DND-41 (cell line): Measurements from ENCODE around the gene CREB3L1.

Experiments used
- EZH2 ChIP-seq: IDR thresholded peaks from 3 replicates; pipeline ENCODE4 v1.6.1; 2012; ENCODE audit warnings: borderline replicate concordance, low read depth, mild to moderate bottlenecking, moderate library complexity, low read length, inconsistent platforms; ENCODE audit not compliant: severe bottlenecking
- TF ChIP-seq, protein P1 (sequence below): IDR thresholded peaks from 2 replicates; pipeline ENCODE4 v1.5.1; 2012; ENCODE audit warnings: borderline replicate concordance, low read length, moderate library complexity, mild to moderate bottlenecking; ENCODE audit not compliant: poor library complexity, severe bottlenecking; ENCODE audit errors: extremely low read depth

DNA sequence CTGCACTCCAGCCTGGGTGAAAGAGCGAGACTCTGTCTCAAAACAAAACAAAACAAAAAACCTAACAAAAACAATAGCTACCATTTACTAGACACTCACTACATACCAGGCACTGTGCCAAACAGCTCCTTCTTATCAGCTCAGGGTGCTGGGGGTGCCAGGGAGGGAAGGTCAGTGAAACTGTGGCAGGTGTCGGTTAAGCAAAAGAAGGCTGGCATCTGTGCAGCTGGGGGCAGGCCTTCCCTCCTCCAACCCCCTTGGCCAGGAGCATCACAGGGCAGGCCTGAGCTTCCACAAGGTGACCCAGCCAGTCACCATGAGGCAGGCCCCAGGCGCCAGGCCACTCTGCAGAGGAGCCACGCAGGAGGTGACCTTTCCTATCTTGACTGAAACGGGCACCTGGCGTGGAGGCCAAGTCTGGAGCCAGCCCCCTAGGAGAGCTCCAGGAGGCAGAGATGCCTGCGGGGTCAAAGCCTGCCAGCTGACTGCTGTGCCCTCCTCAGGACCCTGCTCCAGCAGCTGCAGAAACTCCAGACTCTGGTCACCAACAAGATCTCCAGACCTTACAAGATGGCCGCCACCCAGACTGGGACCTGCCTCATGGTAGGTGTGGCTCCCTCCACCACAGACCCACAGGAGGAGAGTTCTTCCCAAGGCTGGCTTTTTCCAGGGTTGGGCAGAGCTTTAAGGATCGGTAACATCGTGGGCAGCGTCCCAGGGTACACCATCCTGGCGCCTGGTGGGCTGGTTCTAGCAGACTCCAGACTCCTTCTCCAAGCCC, 38.5 kb downstream of the CREB3L1 start:
- TF ChIP-seq, protein P1, sequence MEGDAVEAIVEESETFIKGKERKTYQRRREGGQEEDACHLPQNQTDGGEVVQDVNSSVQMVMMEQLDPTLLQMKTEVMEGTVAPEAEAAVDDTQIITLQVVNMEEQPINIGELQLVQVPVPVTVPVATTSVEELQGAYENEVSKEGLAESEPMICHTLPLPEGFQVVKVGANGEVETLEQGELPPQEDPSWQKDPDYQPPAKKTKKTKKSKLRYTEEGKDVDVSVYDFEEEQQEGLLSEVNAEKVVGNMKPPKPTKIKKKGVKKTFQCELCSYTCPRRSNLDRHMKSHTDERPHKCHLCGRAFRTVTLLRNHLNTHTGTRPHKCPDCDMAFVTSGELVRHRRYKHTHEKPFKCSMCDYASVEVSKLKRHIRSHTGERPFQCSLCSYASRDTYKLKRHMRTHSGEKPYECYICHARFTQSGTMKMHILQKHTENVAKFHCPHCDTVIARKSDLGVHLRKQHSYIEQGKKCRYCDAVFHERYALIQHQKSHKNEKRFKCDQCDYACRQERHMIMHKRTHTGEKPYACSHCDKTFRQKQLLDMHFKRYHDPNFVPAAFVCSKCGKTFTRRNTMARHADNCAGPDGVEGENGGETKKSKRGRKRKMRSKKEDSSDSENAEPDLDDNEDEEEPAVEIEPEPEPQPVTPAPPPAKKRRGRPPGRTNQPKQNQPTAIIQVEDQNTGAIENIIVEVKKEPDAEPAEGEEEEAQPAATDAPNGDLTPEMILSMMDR, result no peak
- TF ChIP-seq EZH2, result no peak
